PC-3 (cell line): ENCODE measurements around the gene OPA3. TPM values are rescaled to one million over a fixed set of nuclear protein-coding genes. Genes with fewer than 3 reads are reported as not detected.
"Not testable (repeated sequence)": the region's sequence is repeated elsewhere in the genome, so short reads cannot be mapped to it uniquely, and the experiment has no call there.

Source experiments
- ATAC-seq: fragments of 200-7000 bp; cut with Tn5 transposase; 2 replicates; pipeline ENCODE4 v1.9.1; 2020; ENCODE audit warnings: mild to moderate bottlenecking, moderate library complexity
- BruUV-seq: library from RNA; stranded (reverse); fragments of 400-500 nt; replicated peaks from 2 replicates; lab custom pipeline; 2021; lab: Mats Ljungman, UMichigan
- CTCF ChIA-PET: fragments of 300-600 bp; sonication (Branson Sonifier 250); formaldehyde crosslinking; loops from one replicate; lab custom pipeline; 2022; ENCODE audit warnings: antibody characterized with exemption; lab: Charles Lee
- POLR2A ChIA-PET: fragments of 300-600 bp; sonication (Branson Sonifier 250); formaldehyde crosslinking; loops from one replicate; lab custom pipeline; 2022; ENCODE audit warnings: antibody characterized with exemption; ENCODE audit not compliant: unreplicated experiment; lab: Charles Lee
- DNase-seq: peaks from one replicate; pipeline ENCODE4 v3.0.0-alpha.2; 2015
- H2AFZ ChIP-seq: fragments of 300-600 bp; sonication (generic); 2 replicates; pipeline ENCODE4 v1.6.0; 2016; ENCODE audit warnings: antibody characterized with exemption, low read length
- H3F3A ChIP-seq: fragments of 300-600 bp; sonication (generic); one replicate; pipeline ENCODE4 v1.6.0; 2017; ENCODE audit warnings: antibody characterized with exemption, low read length, control low read depth, mild to moderate bottlenecking; ENCODE audit not compliant: unreplicated experiment
- H3K27ac ChIP-seq: fragments of 300-600 bp; sonication (generic); 2 replicates; pipeline ENCODE4 v1.5.1; 2016; ENCODE audit warnings: mild to moderate bottlenecking, low read length
- H3K27me3 ChIP-seq: fragments of 300-600 bp; sonication (generic); 2 replicates; pipeline ENCODE4 v1.6.1; 2016; ENCODE audit warnings: low read length, mixed read lengths
- H3K36me3 ChIP-seq: fragments of 300-600 bp; sonication (generic); 2 replicates; pipeline ENCODE4 v1.6.1; 2016; ENCODE audit warnings: low read depth, mixed run types, low read length, mixed read lengths
- H3K4me1 ChIP-seq: fragments of 300-600 bp; sonication (generic); 2 replicates; pipeline ENCODE4 v1.5.1; 2016; ENCODE audit warnings: low read length; ENCODE audit not compliant: insufficient read depth
- H3K4me2 ChIP-seq: fragments of 300-600 bp; sonication (generic); 2 replicates; pipeline ENCODE4 v1.6.0; 2016; ENCODE audit warnings: low read length
- H3K4me3 ChIP-seq: fragments of 300-600 bp; sonication (generic); 2 replicates; pipeline ENCODE4 v1.5.1; 2016; ENCODE audit warnings: mild to moderate bottlenecking, low read length, mixed read lengths
- H3K79me2 ChIP-seq: fragments of 300-600 bp; sonication (generic); 2 replicates; pipeline ENCODE4 v1.6.1; 2017; ENCODE audit warnings: low read length, mixed read lengths
- H3K9ac ChIP-seq: fragments of 300-600 bp; sonication (generic); 2 replicates; pipeline ENCODE4 v1.6.0; 2016; ENCODE audit warnings: mild to moderate bottlenecking, low read length
- H3K9me2 ChIP-seq: fragments of 300-600 bp; sonication (generic); replicated peaks from 2 replicates; pipeline ENCODE4 v1.6.1; 2016; ENCODE audit warnings: mixed run types, low read length, mixed read lengths
- H3K9me3 ChIP-seq: fragments of 300-600 bp; sonication (generic); 2 replicates; pipeline ENCODE4 v1.6.1; 2016; ENCODE audit warnings: low read length, mixed read lengths
- H4K20me1 ChIP-seq: fragments of 300-600 bp; sonication (generic); 2 replicates; pipeline ENCODE4 v1.6.1; 2016; ENCODE audit warnings: low read length, mixed read lengths
- EZH2 ChIP-seq: fragments of 300-600 bp; sonication (generic); IDR thresholded peaks from one replicate; pipeline ENCODE4 v1.6.1; 2017; ENCODE audit warnings: antibody characterized with exemption, mild to moderate bottlenecking, low read length; ENCODE audit not compliant: unreplicated experiment
- EZH2phosphoT487 ChIP-seq: fragments of 300-600 bp; sonication (generic); IDR thresholded peaks from 2 replicates; pipeline ENCODE4 v1.6.1; 2018; ENCODE audit warnings: mild to moderate bottlenecking, antibody characterized with exemption, low read length, borderline replicate concordance
- intact Hi-C: fragments of 100-400 bp; cut with micrococcal nuclease; formaldehyde crosslinking; loops from 2 replicates; pipeline ENCODE4 v1.9.0; 2023
- total RNA-seq: library from RNA; depleted of rRNA; stranded (reverse); fragments of >200 nt; gene quantifications from 2 replicates; pipeline ENCODE4 v1.2.3, GENCODE V29; 2014
- TF ChIP-seq, protein P1 (sequence below): fragments of 300-600 bp; sonication (generic); conservative IDR thresholded peaks from 2 replicates; pipeline ENCODE4 v1.5.1; 2017; ENCODE audit warnings: antibody characterized with exemption, low read depth, mild to moderate bottlenecking, low read length

OPA3 gene
- total RNA-seq, 1 experiment from 2014 or later = 9.4 TPM

- ChIA-PET POLR2A (no interaction called here), CTCF (no interaction called here)
- no peak overlapping the region for H3K4me3 ChIP-seq
- no peak overlapping the region for H3K9ac ChIP-seq
- intact Hi-C loops = no loop called here
- no peaks in the 10 kb centered on the region for H3K9me2 ChIP-seq
- no peaks in the 10 kb centered on the region for H3K27me3 ChIP-seq
- no peaks in the 10 kb centered on the region for H3K36me3 ChIP-seq
- no peak overlapping the region for H3K4me2 ChIP-seq
- no peak overlapping the region for H3K27ac ChIP-seq
- TF ChIP-seq EZH2phosphoT487 = no peak
- TF ChIP-seq, protein P1, sequence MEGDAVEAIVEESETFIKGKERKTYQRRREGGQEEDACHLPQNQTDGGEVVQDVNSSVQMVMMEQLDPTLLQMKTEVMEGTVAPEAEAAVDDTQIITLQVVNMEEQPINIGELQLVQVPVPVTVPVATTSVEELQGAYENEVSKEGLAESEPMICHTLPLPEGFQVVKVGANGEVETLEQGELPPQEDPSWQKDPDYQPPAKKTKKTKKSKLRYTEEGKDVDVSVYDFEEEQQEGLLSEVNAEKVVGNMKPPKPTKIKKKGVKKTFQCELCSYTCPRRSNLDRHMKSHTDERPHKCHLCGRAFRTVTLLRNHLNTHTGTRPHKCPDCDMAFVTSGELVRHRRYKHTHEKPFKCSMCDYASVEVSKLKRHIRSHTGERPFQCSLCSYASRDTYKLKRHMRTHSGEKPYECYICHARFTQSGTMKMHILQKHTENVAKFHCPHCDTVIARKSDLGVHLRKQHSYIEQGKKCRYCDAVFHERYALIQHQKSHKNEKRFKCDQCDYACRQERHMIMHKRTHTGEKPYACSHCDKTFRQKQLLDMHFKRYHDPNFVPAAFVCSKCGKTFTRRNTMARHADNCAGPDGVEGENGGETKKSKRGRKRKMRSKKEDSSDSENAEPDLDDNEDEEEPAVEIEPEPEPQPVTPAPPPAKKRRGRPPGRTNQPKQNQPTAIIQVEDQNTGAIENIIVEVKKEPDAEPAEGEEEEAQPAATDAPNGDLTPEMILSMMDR = no peak
- DNase-seq = no peak
- H3F3A ChIP-seq = no peaks in the 10 kb centered on the region
- H4K20me1 ChIP-seq = peaks cover 16% of the 10 kb centered on the region
- no peak for ATAC-seq
- H3K4me1 ChIP-seq = peaks cover 24% of the 10 kb centered on the region
- no TSS peak for BruUV-seq
- H3K79me2 ChIP-seq = peaks cover 90% of the 10 kb centered on the region
- H2AFZ ChIP-seq = no peak overlapping the region
- no peaks in the 10 kb centered on the region for H3K9me3 ChIP-seq
Measured at GRCh38 chr19:45511074-45511473, 73.5 kb downstream of the OPA3 start.

GRCh38 chr19:45510352-45510751, 74.2 kb downstream of the OPA3 start:
- H3K4me2 ChIP-seq, CTCF ChIA-PET: not testable (repeated sequence)

GRCh38 chr19:45509692-45510015, 74.9 kb downstream of the OPA3 start:
- Histone ChIP-seq H3K4me1 (peaks cover 31% of the 10 kb centered on the region), H3K27me3 (no peaks in the 10 kb centered on the region), H4K20me1 (peaks cover 9% of the 10 kb centered on the region; the same call in 1 of the 2 replicates), H2AFZ (no peak overlapping the region), H3K36me3 (no peaks in the 10 kb centered on the region), H3K9me2 (no peaks in the 10 kb centered on the region), H3K27ac (peak overlapping the region; percentile 51), H3K9me3 (no peaks in the 10 kb centered on the region), H3F3A (no peaks in the 10 kb centered on the region), H3K4me3 (peak overlapping the region; percentile 99), H3K79me2 (peaks cover 76% of the 10 kb centered on the region), H3K4me2 (peak overlapping the region; percentile 99), H3K9ac (peak overlapping the region; percentile 49)
- intact Hi-C loops = no loop called here
- TF ChIP-seq EZH2 (no peak), EZH2phosphoT487 (no peak)
- TF ChIP-seq, protein P1 = no peak
- POLR2A ChIA-PET = no interaction called here
- CTCF ChIA-PET = no interaction called here
- ATAC-seq (no peak), DNase-seq (no peak)
- BruUV-seq = no TSS peak

More at GRCh38 chr19:45510352-45510751, 74.2 kb downstream of the OPA3 start:
- ATAC-seq, H3K9me2 ChIP-seq, H3K27ac ChIP-seq, POLR2A ChIA-PET, DNase-seq, H2AFZ ChIP-seq, H3F3A ChIP-seq, H3K9me3 ChIP-seq, H3K36me3 ChIP-seq, H3K4me3 ChIP-seq, H3K9ac ChIP-seq, BruUV-seq, intact Hi-C loops, H3K27me3 ChIP-seq: not testable (repeated sequence)
- Histone ChIP-seq H3K79me2 (peaks cover 83% of the 10 kb centered on the region), H3K4me1 (peaks cover 31% of the 10 kb centered on the region), H4K20me1 (peaks cover 16% of the 10 kb centered on the region)
